Uterus (tissue), 4 donors: ENCODE measurements around the gene BRD7. TPM values are rescaled to one million over a fixed set of nuclear protein-coding genes. Genes with fewer than 3 reads are reported as not detected.
A peak's percentile ranks its signal among the peaks of the same experiment; 100 is the strongest.

Experiments used
- DNase-seq, 2 donors: peaks; one replicate each; pipeline ENCODE4 v3.0.0-alpha.2; 2019 to 2020
- H3K27ac ChIP-seq, 2 donors: fragments of 200-600 bp; sonication (generic); 1 replicate in 1 of 2; 2 replicates in 1 of 2; pipeline ENCODE4 v1.5.1; 2016 to 2018
- H3K27me3 ChIP-seq, 2 donors: fragments of 200-600 bp; sonication (generic); one replicate each; pipeline ENCODE4 v1.5.1; 2018 to 2019; ENCODE audit warnings: control low read depth in 1 of 2
- H3K36me3 ChIP-seq, 2 donors: fragments of 200-600 bp; sonication (generic); one replicate each; pipeline ENCODE4 v1.5.1; 2019; ENCODE audit warnings: control low read depth in 1 of 2
- H3K4me1 ChIP-seq, 2 donors: fragments of 200-600 bp; sonication (generic); one replicate each; pipeline ENCODE4 v1.5.1; 2018 to 2019; ENCODE audit warnings: control low read depth in 1 of 2
- H3K4me3 ChIP-seq, 2 donors: fragments of 200-600 bp; sonication (generic); 1 replicate in 1 of 2; 2 replicates in 1 of 2; pipeline ENCODE4 v1.5.1; 2018 to 2019; ENCODE audit warnings: mild to moderate bottlenecking in 1 of 2
- H3K9me3 ChIP-seq, 2 donors: fragments of 200-600 bp; sonication (generic); one replicate each; pipeline ENCODE4 v1.5.1; 2019; ENCODE audit warnings: control low read depth in 1 of 2
- POLR2A ChIP-seq, 2 donors: fragments of 450-650 bp; IDR thresholded peaks; one replicate each; pipeline ENCODE4 v1.6.1; 2016; ENCODE audit warnings: antibody characterized with exemption in 2 of 2, mild to moderate bottlenecking in 1 of 2, moderate library complexity in 1 of 2
- intact Hi-C: fragments of 100-400 bp; cut with DNase I; formaldehyde crosslinking; loops from one replicate; pipeline ENCODE4 v1.15.1; 2023; ENCODE audit warnings: low total_unique reads
- total RNA-seq, 4 donors: library from RNA; depleted of rRNA in 3 of 4; stranded (reverse); fragments of >200 nt in 3 of 4; gene quantifications; one replicate each; pipeline versions ENCODE4 v1.1.0 to v1.2.4, GENCODE V29; 2014 to 2023
- TF ChIP-seq, protein P1 (sequence below), 4 experiments: fragments of 200-600 bp in 2 of 4; fragments of 450-650 bp in 2 of 4; sonication (generic) in 2 of 4; IDR thresholded peaks; one replicate each; pipeline ENCODE4 v1.5.1; 2016 to 2019; ENCODE audit warnings: antibody characterized with exemption in 4 of 4, mild to moderate bottlenecking in 2 of 4, moderate library complexity in 1 of 4
- donor health status: DM: yes; HTN: yes; CAD: no.

The BRD7 gene
- total RNA-seq, 4 donors from 2014 or later = 26.9 to 74.8 (median 40.3) TPM

DNA sequence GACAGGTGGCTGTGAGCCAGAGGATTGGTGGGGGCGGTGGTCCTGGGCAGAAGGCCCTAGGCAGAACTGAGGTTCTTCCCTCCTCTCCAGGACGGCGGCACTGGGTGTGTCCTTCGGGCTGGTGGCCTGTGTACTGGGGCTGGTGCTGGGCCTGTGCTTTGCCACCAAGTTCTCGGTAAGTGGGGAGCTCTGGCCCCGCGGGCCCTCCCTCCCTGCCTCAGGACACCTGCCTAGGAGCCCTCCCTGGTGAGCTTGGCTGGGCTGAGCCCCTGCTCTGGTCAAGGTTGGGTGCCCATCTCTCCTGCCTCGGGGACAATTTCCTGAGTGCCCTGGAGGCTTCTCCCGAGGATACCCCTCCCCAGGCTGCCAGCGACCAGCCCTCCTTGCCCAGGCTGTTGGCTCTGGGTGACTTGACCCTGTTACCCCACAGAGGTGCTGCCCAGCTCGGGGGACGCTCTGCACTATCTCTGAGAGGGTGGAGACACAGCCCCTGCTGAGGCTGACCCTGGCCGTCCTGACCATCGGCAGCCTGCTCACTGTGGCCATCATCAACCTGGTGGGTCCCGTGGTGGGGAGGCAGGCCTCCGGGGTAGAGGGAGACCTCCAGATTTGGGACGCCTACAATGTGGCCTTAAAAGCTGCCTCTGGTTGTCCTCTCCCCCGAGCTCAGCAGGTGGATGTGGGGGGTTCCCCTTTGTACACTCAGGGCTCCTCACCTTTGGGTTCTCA lies 60.4 kb downstream of the BRD7 start:
- no peaks in the 10 kb centered on the region for H3K4me1 ChIP-seq
- DNase-seq = peak in 1 of 2 donors; percentile 12
- no peaks in the 10 kb centered on the region for H3K27me3 ChIP-seq
- intact Hi-C loops = no loop called here
- TF ChIP-seq POLR2A (IDR thresholded peaks at IDR 0.05) = no peak
- TF ChIP-seq, protein P1, sequence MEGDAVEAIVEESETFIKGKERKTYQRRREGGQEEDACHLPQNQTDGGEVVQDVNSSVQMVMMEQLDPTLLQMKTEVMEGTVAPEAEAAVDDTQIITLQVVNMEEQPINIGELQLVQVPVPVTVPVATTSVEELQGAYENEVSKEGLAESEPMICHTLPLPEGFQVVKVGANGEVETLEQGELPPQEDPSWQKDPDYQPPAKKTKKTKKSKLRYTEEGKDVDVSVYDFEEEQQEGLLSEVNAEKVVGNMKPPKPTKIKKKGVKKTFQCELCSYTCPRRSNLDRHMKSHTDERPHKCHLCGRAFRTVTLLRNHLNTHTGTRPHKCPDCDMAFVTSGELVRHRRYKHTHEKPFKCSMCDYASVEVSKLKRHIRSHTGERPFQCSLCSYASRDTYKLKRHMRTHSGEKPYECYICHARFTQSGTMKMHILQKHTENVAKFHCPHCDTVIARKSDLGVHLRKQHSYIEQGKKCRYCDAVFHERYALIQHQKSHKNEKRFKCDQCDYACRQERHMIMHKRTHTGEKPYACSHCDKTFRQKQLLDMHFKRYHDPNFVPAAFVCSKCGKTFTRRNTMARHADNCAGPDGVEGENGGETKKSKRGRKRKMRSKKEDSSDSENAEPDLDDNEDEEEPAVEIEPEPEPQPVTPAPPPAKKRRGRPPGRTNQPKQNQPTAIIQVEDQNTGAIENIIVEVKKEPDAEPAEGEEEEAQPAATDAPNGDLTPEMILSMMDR (IDR thresholded peaks at IDR 0.05) = no peak
- H3K4me3 ChIP-seq = no peak overlapping the region
- no peaks in the 10 kb centered on the region for H3K36me3 ChIP-seq
- no peak overlapping the region for H3K27ac ChIP-seq
- no peaks in the 10 kb centered on the region for H3K9me3 ChIP-seq

DNA sequence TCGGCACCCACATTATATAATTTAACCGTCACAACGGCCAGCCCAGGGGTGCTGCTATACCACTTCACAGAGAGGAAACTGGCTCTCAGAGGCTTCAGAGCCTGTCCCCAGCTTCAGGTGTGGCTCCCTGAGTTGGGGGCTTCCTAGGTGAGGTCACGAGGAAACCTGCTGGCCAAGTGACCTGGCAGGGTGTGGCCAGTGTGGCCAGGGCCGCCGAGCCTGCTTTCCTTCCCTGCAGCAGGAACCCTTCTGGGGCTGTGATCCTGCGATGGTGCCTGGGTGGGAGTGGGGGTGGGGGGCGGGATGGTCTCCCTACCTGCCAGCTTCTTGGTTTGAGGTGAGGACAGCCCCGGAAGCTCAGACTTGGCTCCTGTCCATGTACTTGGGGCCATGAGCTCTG lies 62.5 kb downstream of the BRD7 start:
- Histone ChIP-seq H3K36me3 (no peaks in the 10 kb centered on the region), H3K9me3 (no peaks in the 10 kb centered on the region), H3K4me1 (no peaks in the 10 kb centered on the region), H3K27me3 (no peaks in the 10 kb centered on the region), H3K27ac (no peak overlapping the region), H3K4me3 (no peak overlapping the region)
- peak in 1 of 2 donors; percentile 8 for DNase-seq
- intact Hi-C loops = no loop called here
- TF ChIP-seq POLR2A (IDR thresholded peaks at IDR 0.05) = no peak
- TF ChIP-seq, protein P1 (IDR thresholded peaks at IDR 0.05) = no peak

DNA sequence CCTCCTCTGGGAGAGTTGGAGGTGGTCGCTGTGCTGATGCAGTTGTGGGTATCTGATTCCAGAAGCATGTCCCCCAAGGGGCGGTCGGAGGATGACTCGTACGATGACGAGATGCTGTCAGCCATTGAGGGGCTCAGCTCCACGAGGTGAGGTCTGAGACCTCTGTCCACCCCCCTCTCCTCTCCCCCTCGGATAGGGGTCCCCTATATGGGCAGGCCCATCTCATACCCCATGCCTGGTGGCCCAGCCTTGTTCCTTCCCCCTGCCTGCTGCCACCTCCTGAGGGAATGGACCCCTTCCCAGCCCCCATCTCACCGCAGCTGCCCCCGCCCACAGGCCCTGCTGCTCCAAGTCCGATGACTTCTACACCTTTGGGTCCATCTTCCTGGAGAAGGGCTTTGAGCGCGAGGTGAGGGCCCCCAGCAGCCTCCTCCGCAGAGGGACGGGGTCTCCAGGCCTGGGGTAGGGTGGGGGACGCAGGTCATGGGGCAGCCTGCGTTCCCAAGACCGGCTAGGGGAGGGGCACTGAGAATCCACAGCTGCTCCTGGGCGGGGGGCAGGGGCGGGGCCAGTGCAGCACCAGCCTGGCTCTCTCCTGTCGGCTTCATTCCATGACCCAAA lies 63.2 kb downstream of the BRD7 start:
- intact Hi-C loops = no loop called here
- Histone ChIP-seq H3K36me3 (no peaks in the 10 kb centered on the region), H3K4me3 (no peak overlapping the region), H3K27me3 (no peaks in the 10 kb centered on the region), H3K27ac (no peak overlapping the region), H3K9me3 (no peaks in the 10 kb centered on the region), H3K4me1 (no peaks in the 10 kb centered on the region)
- DNase-seq = peak in 1 of 2 donors; percentile 10
- TF ChIP-seq, protein P1 (IDR thresholded peaks at IDR 0.05) = no peak
- TF ChIP-seq POLR2A (IDR thresholded peaks at IDR 0.05) = no peak

DNA sequence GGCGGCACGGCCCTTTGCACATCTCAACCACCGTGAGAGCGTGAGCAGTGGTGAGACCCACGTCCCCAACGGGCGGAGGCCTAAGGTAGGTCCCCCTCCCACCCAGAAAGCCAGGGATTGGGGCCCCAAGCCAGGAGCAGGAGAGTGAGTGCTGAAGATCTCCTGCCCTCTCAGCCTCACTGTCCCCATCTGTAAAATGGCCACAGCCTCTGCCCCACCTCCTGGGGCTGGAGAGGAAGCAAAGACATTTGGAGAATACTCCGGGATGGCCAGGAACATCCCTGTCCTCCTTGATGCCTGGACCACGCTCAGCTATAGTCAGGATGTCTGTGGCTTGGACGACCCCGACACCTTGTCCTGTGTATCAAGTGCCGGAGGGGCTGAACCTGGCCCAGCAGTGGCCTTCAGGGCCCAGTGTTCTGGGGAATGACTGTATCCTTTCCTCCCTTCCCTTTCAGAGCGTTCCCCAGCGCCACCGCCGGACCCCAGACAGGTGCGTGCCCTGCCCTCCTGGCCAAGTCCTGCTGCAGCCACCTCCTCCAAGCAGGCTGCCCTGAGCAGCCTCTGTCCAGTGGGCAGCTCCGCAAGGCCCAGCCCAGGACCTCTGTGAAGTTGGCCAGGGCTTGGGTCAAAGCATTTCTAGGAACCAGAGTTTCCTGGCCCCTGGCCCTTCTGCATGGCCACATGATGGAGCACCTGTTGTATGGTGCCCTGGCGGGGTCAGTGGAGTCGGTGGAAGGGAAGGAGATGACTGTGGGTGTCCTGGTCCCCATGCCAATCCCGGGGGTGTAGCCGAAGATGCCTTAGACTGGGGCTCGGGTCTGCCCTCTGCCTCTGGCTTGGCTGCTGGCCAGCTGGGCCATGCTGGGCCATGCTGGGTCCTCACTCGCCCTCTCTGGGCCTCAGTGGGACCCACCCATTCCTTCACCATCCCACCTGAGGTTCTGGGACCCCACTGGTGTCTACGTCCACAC lies 64.0 kb downstream of the BRD7 start:
- DNase-seq = peak; percentile 9 to 10

More for the DNA sequence above, 64.0 kb downstream of the BRD7 start:
- no peak for TF ChIP-seq POLR2A (IDR thresholded peaks at IDR 0.05)
- TF ChIP-seq, protein P1 (IDR thresholded peaks at IDR 0.05) = no peak
- Histone ChIP-seq H3K4me1 (no peaks in the 10 kb centered on the region), H3K9me3 (no peaks in the 10 kb centered on the region), H3K36me3 (no peaks in the 10 kb centered on the region), H3K27me3 (no peaks in the 10 kb centered on the region), H3K27ac (no peak overlapping the region), H3K4me3 (no peak overlapping the region)
- intact Hi-C loops = no loop called here
